ENCODE results near the gene ABLIM1. TPM values are rescaled to one million over a fixed set of nuclear protein-coding genes. Genes with fewer than 3 reads are reported as not detected.

Gene ABLIM1
- polyA plus RNA-seq, 1 donor from 2014 or later = 10.1 TPM

GRCh38 chr10:114516356-114516755 is 141.7 kb downstream of the ABLIM1 start:
- Histone ChIP-seq H3K4me3 (ENCODE audit: low read length) (no peak overlapping the region), H4K20me1 (ENCODE audit: insufficient read depth) (no peaks in the 10 kb centered on the region), H3K79me2 (replicated peaks; ENCODE audit: insufficient read depth, low read length) (no peaks in the 10 kb centered on the region), H3K36me3 (ENCODE audit: insufficient read depth, low read length) (no peaks in the 10 kb centered on the region), H3K4me2 (ENCODE audit: low read length) (no peak overlapping the region), H3F3A (ENCODE audit: insufficient read depth, low read length, poor library complexity, severe bottlenecking) (no peaks in the 10 kb centered on the region), H3K9me2 (ENCODE audit: insufficient read depth, low read length) (no peaks in the 10 kb centered on the region), H3K27me3 (ENCODE audit: insufficient read depth, low read depth, low read length) (no peaks in the 10 kb centered on the region), H2AFZ (ENCODE audit: low read depth, low read length) (no peak overlapping the region), H3K27ac (ENCODE audit: low read length) (no peak overlapping the region), H3K9me3 (ENCODE audit: low read length) (no peaks in the 10 kb centered on the region), H3K9ac (ENCODE audit: low read length) (no peak overlapping the region)
- no peak for TF ChIP-seq SMC3 (conservative IDR thresholded peaks at IDR 0.05; ENCODE audit: poor library complexity)

GRCh38 chr10:114515298-114515914 is 142.7 kb downstream of the ABLIM1 start:
- H3K36me3 ChIP-seq (ENCODE audit: insufficient read depth, low read length) = no peaks in the 10 kb centered on the region
- no peak overlapping the region for H3K9ac ChIP-seq (ENCODE audit: low read length)
- H4K20me1 ChIP-seq (ENCODE audit: insufficient read depth) = no peaks in the 10 kb centered on the region
- no peak overlapping the region for H3K4me2 ChIP-seq (ENCODE audit: low read length)
- no peaks in the 10 kb centered on the region for H3K27me3 ChIP-seq (ENCODE audit: insufficient read depth, low read depth, low read length)
- no peaks in the 10 kb centered on the region for H3K9me2 ChIP-seq (ENCODE audit: insufficient read depth, low read length)
- H3K4me3 ChIP-seq (ENCODE audit: low read length) = no peak overlapping the region
- no peak overlapping the region for H3K27ac ChIP-seq (ENCODE audit: low read length)
- H3F3A ChIP-seq (ENCODE audit: insufficient read depth, low read length, poor library complexity, severe bottlenecking) = no peaks in the 10 kb centered on the region
- no peak overlapping the region for H2AFZ ChIP-seq (ENCODE audit: low read depth, low read length)
- H3K79me2 ChIP-seq (replicated peaks; ENCODE audit: insufficient read depth, low read length) = no peaks in the 10 kb centered on the region
- TF ChIP-seq REST (IDR thresholded peaks at IDR 0.05; ENCODE audit: borderline replicate concordance) (no peak), EZH2 (IDR thresholded peaks at IDR 0.05; ENCODE audit: borderline replicate concordance, insufficient read depth, low read length, poor library complexity, severe bottlenecking) (no peak), SMC3 (conservative IDR thresholded peaks at IDR 0.05; ENCODE audit: poor library complexity) (no peak), MXI1 (conservative IDR thresholded peaks at IDR 0.05; ENCODE audit: poor library complexity, severe bottlenecking) (no peak), EP300 (conservative IDR thresholded peaks at IDR 0.05; ENCODE audit: poor library complexity, severe bottlenecking) (no peak), CTCF (IDR thresholded peaks at IDR 0.05; ENCODE audit: poor library complexity, severe bottlenecking) (no peak), TAF1 (IDR thresholded peaks at IDR 0.05; ENCODE audit: low read depth) (no peak), RAD21 (conservative IDR thresholded peaks at IDR 0.05) (no peak), POLR2AphosphoS5 (IDR thresholded peaks at IDR 0.05) (no peak)
- no peaks in the 10 kb centered on the region for H3K9me3 ChIP-seq (ENCODE audit: low read length)
